SK-N-SH (cell line): ENCODE results near the gene SMARCC1. TPM values are rescaled to one million over a fixed set of nuclear protein-coding genes. Genes with fewer than 3 reads are reported as not detected.

ENCODE experiments used
- CTCF ChIA-PET: fragments of 300-600, 350-600 bp; formaldehyde crosslinking; extraction: SDS; loops from one replicate; lab custom pipeline; 2021; lab: Yijun Ruan, JAX
- POLR2A ChIA-PET: fragments of 350-600 bp; sonication (Branson Sonifier 250); formaldehyde crosslinking; extraction: SDS; loops from one replicate; lab custom pipeline; 2020; ENCODE audit warnings: antibody characterized with exemption, inconsistent platforms; lab: Yijun Ruan, JAX
- DNase-seq: peaks from one replicate; pipeline ENCODE4 v3.0.0; 2012
- H2AFZ ChIP-seq: fragments of 200-600 bp; sonication (generic); 2 replicates; pipeline ENCODE4 v1.8.1; 2016; ENCODE audit warnings: antibody characterized with exemption, mild to moderate bottlenecking, low read depth
- H3F3A ChIP-seq: fragments of 200-600 bp; sonication (generic); replicated peaks from 2 replicates; pipeline ENCODE3; 2016; ENCODE audit warnings: antibody characterized with exemption, mild to moderate bottlenecking; ENCODE audit not compliant: insufficient read depth
- H3K27ac ChIP-seq, 2 experiments: fragments of 200-500 bp in 1 of 2; fragments of 200-600 bp in 1 of 2; sonication (Bioruptor generic) in 1 of 2; sonication (generic), shearing (Covaris generic) in 1 of 2; 2 replicates each; pipeline versions ENCODE4 v1.5.1 to v1.6.1; 2014 to 2016; ENCODE audit warnings: low read depth in 2 of 2, inconsistent platforms in 1 of 2, low read length in 1 of 2, mild to moderate bottlenecking in 1 of 2, mixed read lengths in 1 of 2
- H3K27me3 ChIP-seq: fragments of 200-600 bp; sonication (generic), shearing (Covaris generic); 2 replicates; pipeline ENCODE4 v1.6.1; 2016; ENCODE audit warnings: mixed run types; ENCODE audit not compliant: insufficient read depth
- H3K36me3 ChIP-seq, 2 experiments: fragments of 200-500 bp in 1 of 2; fragments of 200-600 bp in 1 of 2; sonication (Bioruptor generic) in 1 of 2; sonication (generic) in 1 of 2; replicated peaks in 1 of 2; 2 replicates each; pipeline versions ENCODE3 to v1.5.1; 2014 to 2016; ENCODE audit warnings: low read length in 1 of 2, mild to moderate bottlenecking in 1 of 2; ENCODE audit not compliant: insufficient read depth in 2 of 2, control insufficient read depth in 1 of 2
- H3K4me1 ChIP-seq, 2 experiments: fragments of 200-500 bp in 1 of 2; fragments of 200-600 bp in 1 of 2; sonication (Bioruptor generic) in 1 of 2; sonication (generic), shearing (Covaris generic) in 1 of 2; 2 replicates each; pipeline versions ENCODE4 v1.5.1 to v1.6.1; 2014 to 2016; ENCODE audit warnings: low read depth in 1 of 2, low read length in 1 of 2, mixed run types in 1 of 2; ENCODE audit not compliant: insufficient read depth in 2 of 2, control insufficient read depth in 1 of 2
- H3K4me2 ChIP-seq: fragments of 200-600 bp; sonication (generic), shearing (Covaris generic); 2 replicates; pipeline ENCODE4 v1.6.1; 2017; ENCODE audit warnings: mixed run types
- H3K4me3 ChIP-seq, 2 experiments: fragments of 200-500 bp in 1 of 2; fragments of 200-600 bp in 1 of 2; sonication (Bioruptor generic) in 1 of 2; sonication (generic), shearing (Covaris generic) in 1 of 2; 2 replicates each; pipeline versions ENCODE4 v1.5.1 to v1.8.1; 2014 to 2016; ENCODE audit warnings: low read depth in 2 of 2, inconsistent platforms in 1 of 2, low read length in 1 of 2, mild to moderate bottlenecking in 1 of 2, mixed read lengths in 1 of 2, moderate library complexity in 1 of 2
- H3K79me2 ChIP-seq: fragments of 200-600 bp; sonication (generic); 2 replicates; pipeline ENCODE4 v1.8.1; 2017; ENCODE audit warnings: mild to moderate bottlenecking; ENCODE audit not compliant: insufficient read depth
- H3K9ac ChIP-seq: fragments of 200-600 bp; sonication (generic); 2 replicates; pipeline ENCODE4 v1.6.1; 2017; ENCODE audit warnings: mixed run types
- H3K9me2 ChIP-seq: fragments of 200-600 bp; sonication (generic); 2 replicates; pipeline ENCODE4 v1.6.1; 2017; ENCODE audit warnings: mixed run types
- H3K9me3 ChIP-seq: fragments of 200-600 bp; sonication (generic); 2 replicates; pipeline ENCODE4 v1.6.1; 2017; ENCODE audit warnings: mixed run types, mild to moderate bottlenecking, moderate library complexity
- H4K20me1 ChIP-seq: fragments of 200-600 bp; sonication (generic); 2 replicates; pipeline ENCODE4 v1.6.1; 2017; ENCODE audit warnings: mild to moderate bottlenecking, mixed run types; ENCODE audit not compliant: insufficient read depth
- CTCF ChIP-seq: fragments of 200-600 bp; sonication (generic); IDR thresholded peaks from 2 replicates; pipeline ENCODE4 v1.6.1; 2017; ENCODE audit warnings: antibody characterized with exemption, mild to moderate bottlenecking, moderate library complexity
- ELF1 ChIP-seq: IDR thresholded peaks from 2 replicates; pipeline ENCODE4 v1.4.0; 2012
- EP300 ChIP-seq, 2 experiments: IDR thresholded peaks; 2 replicates each; pipeline versions ENCODE4 v1.4.0 to v1.6.1; 2012; ENCODE audit warnings: borderline replicate concordance in 1 of 2, low read depth in 1 of 2, low read length in 1 of 2
- EZH2phosphoT487 ChIP-seq: fragments of 200-600 bp; sonication (generic); IDR thresholded peaks from 2 replicates; pipeline ENCODE4 v1.6.1; 2017; ENCODE audit warnings: low read depth, mixed run types, mild to moderate bottlenecking, antibody characterized with exemption, moderate library complexity, borderline replicate concordance
- GABPA ChIP-seq: IDR thresholded peaks from 2 replicates; pipeline ENCODE4 v1.4.0; 2012; ENCODE audit warnings: low read depth, mild to moderate bottlenecking
- JUND ChIP-seq: IDR thresholded peaks from 2 replicates; pipeline ENCODE4 v1.4.0; 2012
- MEF2A ChIP-seq: IDR thresholded peaks from 2 replicates; pipeline ENCODE4 v1.4.0; 2012; ENCODE audit warnings: low read depth, borderline replicate concordance
- MXI1 ChIP-seq: IDR thresholded peaks from 2 replicates; pipeline ENCODE4 v1.6.1; 2012; ENCODE audit warnings: mild to moderate bottlenecking, low read depth, low read length, improper control_type of control experiment
- PBX3 ChIP-seq: IDR thresholded peaks from 2 replicates; pipeline ENCODE4; 2012
- POLR2AphosphoS5 ChIP-seq: IDR thresholded peaks from 2 replicates; pipeline ENCODE4 v1.6.1; 2012; ENCODE audit warnings: low read depth, low read length
- RAD21 ChIP-seq: IDR thresholded peaks from 2 replicates; pipeline ENCODE4 v1.6.1; 2012; ENCODE audit warnings: mild to moderate bottlenecking, low read length
- RFX5 ChIP-seq: IDR thresholded peaks from 2 replicates; pipeline ENCODE4 v1.6.1; 2012; ENCODE audit warnings: mild to moderate bottlenecking, improper control_type of control experiment, low read length
- RXRA ChIP-seq: IDR thresholded peaks from 2 replicates; pipeline ENCODE4 v1.4.0; 2012; ENCODE audit warnings: low read depth, mild to moderate bottlenecking, borderline replicate concordance
- SMC3 ChIP-seq: IDR thresholded peaks from 2 replicates; pipeline ENCODE4 v1.6.1; 2012; ENCODE audit warnings: low read depth, low read length, improper control_type of control experiment
- TAF1 ChIP-seq: IDR thresholded peaks from 2 replicates; pipeline ENCODE4 v1.6.1; 2012; ENCODE audit warnings: low read depth, mild to moderate bottlenecking, low read length, moderate library complexity, borderline replicate concordance
- USF2 ChIP-seq: fragments of 150-350 bp; IDR thresholded peaks from 2 replicates; pipeline ENCODE4 v1.6.1; 2017; ENCODE audit warnings: antibody characterized with exemption, low read length, low read depth, borderline replicate concordance
- YY1 ChIP-seq: IDR thresholded peaks from 2 replicates; pipeline ENCODE4 v1.4.0; 2012; ENCODE audit warnings: low read depth, mild to moderate bottlenecking
- WGBS: methylation state at CpG from one replicate; pipeline ENCODE4 v1.1.6; 2017; ENCODE audit warnings: low lambda C conversion rate; 5-methylcytosine and 5-hydroxymethylcytosine counted together
- polyA plus RNA-seq, 3 experiments: library from polyadenylated mRNA; depleted of rRNA; stranded (reverse); fragments of >200 nt; gene quantifications; 2 replicates each; pipeline ENCODE4 v1.2.3, GENCODE V29; 2012
- TF ChIP-seq, protein P1 (sequence below): IDR thresholded peaks from 2 replicates; pipeline ENCODE4 v1.4.0; 2012; ENCODE audit warnings: low read depth

Gene SMARCC1
- polyA plus RNA-seq, 1 of the 3 experiments (the other 2 are of a cell fraction) = 16.5 TPM

GRCh38 chr3:47605652-47606051, 176.0 kb downstream of the SMARCC1 start:
- DNase-seq = no peak
- H3K9me3 ChIP-seq = no peaks in the 10 kb centered on the region
- peaks cover 51 to 59% of the 10 kb centered on the region in 2 experiments for H3K36me3 ChIP-seq
- H2AFZ ChIP-seq = no peak overlapping the region
- H4K20me1 ChIP-seq = peaks cover 37% of the 10 kb centered on the region
- H3K9me2 ChIP-seq = no peaks in the 10 kb centered on the region
- H3K4me1 ChIP-seq = peaks cover 0 to 3% of the 10 kb centered on the region in 2 experiments; a peak in 2 of 4 replicates
- H3K79me2 ChIP-seq = no peaks in the 10 kb centered on the region; the same call in none of the 2 replicates
- no peak overlapping the region for H3K9ac ChIP-seq
- H3K4me3 ChIP-seq = no peak overlapping the region
- no peak overlapping the region for H3K4me2 ChIP-seq
- peaks cover 9% of the 10 kb centered on the region for H3F3A ChIP-seq
- ChIA-PET CTCF (interaction anchor here (0.6 kb wide), 1 partner anchor 16 kb away, joined by 3 read pairs; no protein-coding TSS in a partner anchor), POLR2A (interaction anchor here (0.6 kb wide), 1 partner anchor 10 kb away, joined by 3 read pairs; no protein-coding TSS in a partner anchor)
- no peaks in the 10 kb centered on the region for H3K27me3 ChIP-seq
- H3K27ac ChIP-seq = 0 out of 4 replicates have a peak overlapping the region, but pooled peaks of 1 of the 2 experiments have one; percentile 1
- WGBS = 46% methylated on average over 2 of the region's 2 CpGs
- TF ChIP-seq MEF2A = no peak
- TF ChIP-seq JUND = no peak
- TF ChIP-seq PBX3 = no peak
- TF ChIP-seq YY1 = no peak
- TF ChIP-seq EZH2phosphoT487 = no peak
- TF ChIP-seq SMC3 = no peak
- no peak for TF ChIP-seq RAD21
- TF ChIP-seq EP300 (IDR thresholded peaks at IDR 0.05; ENCODE audit: borderline replicate concordance in 1 of 2, low read depth in 1 of 2, low read length in 1 of 2) = no peak
- no peak for TF ChIP-seq TAF1
- no peak for TF ChIP-seq MXI1
- no peak for TF ChIP-seq RFX5
- TF ChIP-seq, protein P1, sequence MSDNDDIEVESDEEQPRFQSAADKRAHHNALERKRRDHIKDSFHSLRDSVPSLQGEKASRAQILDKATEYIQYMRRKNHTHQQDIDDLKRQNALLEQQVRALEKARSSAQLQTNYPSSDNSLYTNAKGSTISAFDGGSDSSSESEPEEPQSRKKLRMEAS = no peak
- TF ChIP-seq CTCF = no peak
- no peak for TF ChIP-seq GABPA
- TF ChIP-seq RXRA = no peak
- no peak for TF ChIP-seq ELF1
- TF ChIP-seq POLR2AphosphoS5 = no peak
- no peak for TF ChIP-seq USF2
